Keratinocyte (primary cell): ENCODE measurements around the gene AIFM3. TPM values are rescaled to one million over a fixed set of nuclear protein-coding genes. Genes with fewer than 3 reads are reported as not detected.

Experiments used
- DNase-seq: peaks from one replicate; pipeline ENCODE4 v3.0.0-alpha.2; 2011; ENCODE audit warnings: low read depth, missing footprints, low spot score
- FAIRE-seq: peaks from 2 replicates; lab custom pipeline; 2011; peaks lifted over from hg19 to GRCh38; lab: Jason Lieb, UNC
- H2AFZ ChIP-seq: 2 replicates; pipeline ENCODE4 v1.6.0; 2012; ENCODE audit warnings: low read length, control low read depth, inconsistent platforms; ENCODE audit not compliant: control insufficient read depth
- H3K27ac ChIP-seq: 2 replicates; pipeline ENCODE4 v1.5.1; 2011; ENCODE audit warnings: low read length; ENCODE audit not compliant: control insufficient read depth, insufficient read depth
- H3K27me3 ChIP-seq: 3 replicates; pipeline ENCODE4 v1.6.0; 2011; ENCODE audit warnings: low read length; ENCODE audit not compliant: control insufficient read depth, insufficient read depth; ENCODE audit errors: extremely low read depth
- H3K36me3 ChIP-seq, 2 experiments: 2 replicates in 1 of 2; 3 replicates in 1 of 2; pipeline ENCODE4 v1.5.1; 2011; ENCODE audit warnings: low read length in 2 of 2, mild to moderate bottlenecking in 1 of 2; ENCODE audit not compliant: control insufficient read depth in 2 of 2, insufficient read depth in 2 of 2; ENCODE audit errors: extremely low read depth in 1 of 2
- H3K4me1 ChIP-seq: 3 replicates; pipeline ENCODE4 v1.5.1; 2011; ENCODE audit warnings: low read length; ENCODE audit not compliant: control insufficient read depth, insufficient read depth; ENCODE audit errors: extremely low read depth
- H3K4me2 ChIP-seq: 3 replicates; pipeline ENCODE4 v1.6.0; 2011; ENCODE audit warnings: low read depth, low read length; ENCODE audit not compliant: control insufficient read depth, insufficient read depth; ENCODE audit errors: extremely low read depth
- H3K4me3 ChIP-seq, 3 experiments: fragments of 200-600 bp in 1 of 3; sonication (generic) in 1 of 3; 2 replicates in 2 of 3; 3 replicates in 1 of 3; pipeline ENCODE4 v1.5.1; 2011 to 2016; ENCODE audit warnings: low read length in 3 of 3, mild to moderate bottlenecking in 3 of 3, control low read depth in 2 of 3, inconsistent platforms in 1 of 3, low read depth in 1 of 3, mixed read lengths in 1 of 3, mixed run types in 1 of 3, moderate library complexity in 1 of 3; ENCODE audit not compliant: control insufficient read depth in 2 of 3, insufficient read depth in 2 of 3; ENCODE audit errors: extremely low read depth in 1 of 3
- H3K79me2 ChIP-seq: 2 replicates; pipeline ENCODE4 v1.6.0; 2012; ENCODE audit warnings: low read length; ENCODE audit not compliant: control insufficient read depth, insufficient read depth
- H3K9ac ChIP-seq: 3 replicates; pipeline ENCODE4 v1.6.0; 2011; ENCODE audit warnings: low read length; ENCODE audit not compliant: control insufficient read depth, insufficient read depth; ENCODE audit errors: extremely low read depth
- H3K9me1 ChIP-seq: 3 replicates; pipeline ENCODE4 v1.6.0; 2011; ENCODE audit warnings: low read length; ENCODE audit not compliant: control insufficient read depth, insufficient read depth; ENCODE audit errors: extremely low read depth
- H3K9me3 ChIP-seq: 2 replicates; pipeline ENCODE4 v1.5.1; 2012; ENCODE audit warnings: low read depth, low read length; ENCODE audit not compliant: control insufficient read depth
- H4K20me1 ChIP-seq: 3 replicates; pipeline ENCODE4 v1.6.0; 2011; ENCODE audit warnings: low read length; ENCODE audit not compliant: control insufficient read depth, insufficient read depth; ENCODE audit errors: extremely low read depth
- EZH2 ChIP-seq: IDR thresholded peaks from one replicate; pipeline ENCODE4 v1.6.1; 2012; ENCODE audit warnings: inconsistent platforms, mild to moderate bottlenecking, low read length, moderate library complexity
- dilution Hi-C: fragments of 300-500 bp; cut with MboI; formaldehyde crosslinking; loops from one replicate; pipeline ENCODE4 v1.7.0; 2020; ENCODE audit warnings: low sequenced_read_pairs; ENCODE audit not compliant: extremely low pct_ligation_motif_present
- polyA plus RNA-seq, 5 experiments: library from polyadenylated mRNA; depleted of rRNA in 3 of 5; stranded (reverse) in 3 of 5; stranded (forward) in 1 of 5; unstranded in 1 of 5; fragments of >200 nt; gene quantifications; 1 replicate in 1 of 5; 2 replicates in 3 of 5; 3 replicates in 1 of 5; pipeline versions ENCODE4 v1.2.1 to v1.2.3, GENCODE V29; 2011 to 2012; ENCODE audit warnings: missing spikeins in 2 of 5, low read depth in 1 of 5, low replicate concordance in 1 of 5
- TF ChIP-seq, protein P1 (sequence below), 3 experiments: IDR thresholded peaks in 1 of 3; conservative IDR thresholded peaks in 1 of 3; optimal IDR thresholded peaks in 1 of 3; 2 replicates in 2 of 3; 3 replicates in 1 of 3; pipeline versions ENCODE3 to v1.5.1; 2011; ENCODE audit warnings: low read length in 3 of 3, mild to moderate bottlenecking in 3 of 3, moderate library complexity in 2 of 3, control low read depth in 1 of 3, inconsistent platforms in 1 of 3; ENCODE audit not compliant: insufficient read depth in 2 of 3; ENCODE audit errors: extremely low read depth in 1 of 3

The AIFM3 gene
- polyA plus RNA-seq, 1 donor (not counting 4 experiments of a cell fraction or from before 2014, with no cell fraction given) = 0.59 TPM

GRCh38 chr22:20990184-20991180, 23.4 kb downstream of the AIFM3 start:
- Histone ChIP-seq H3K27me3 (no peaks in the 10 kb centered on the region), H3K79me2 (peaks cover under 1% of the 10 kb centered on the region), H3K9me1 (no peaks in the 10 kb centered on the region), H3K9me3 (no peaks in the 10 kb centered on the region), H4K20me1 (peaks cover 4% of the 10 kb centered on the region), H3K4me1 (no peaks in the 10 kb centered on the region), H2AFZ (no peak overlapping the region), H3K4me3 (no peak overlapping the region), H3K9ac (no peak overlapping the region), H3K36me3 (peaks cover 27 to 51% of the 10 kb centered on the region in 2 experiments), H3K27ac (no peak overlapping the region), H3K4me2 (no peak overlapping the region)
- FAIRE-seq (no peak), DNase-seq (no peak)
- TF ChIP-seq, protein P1, sequence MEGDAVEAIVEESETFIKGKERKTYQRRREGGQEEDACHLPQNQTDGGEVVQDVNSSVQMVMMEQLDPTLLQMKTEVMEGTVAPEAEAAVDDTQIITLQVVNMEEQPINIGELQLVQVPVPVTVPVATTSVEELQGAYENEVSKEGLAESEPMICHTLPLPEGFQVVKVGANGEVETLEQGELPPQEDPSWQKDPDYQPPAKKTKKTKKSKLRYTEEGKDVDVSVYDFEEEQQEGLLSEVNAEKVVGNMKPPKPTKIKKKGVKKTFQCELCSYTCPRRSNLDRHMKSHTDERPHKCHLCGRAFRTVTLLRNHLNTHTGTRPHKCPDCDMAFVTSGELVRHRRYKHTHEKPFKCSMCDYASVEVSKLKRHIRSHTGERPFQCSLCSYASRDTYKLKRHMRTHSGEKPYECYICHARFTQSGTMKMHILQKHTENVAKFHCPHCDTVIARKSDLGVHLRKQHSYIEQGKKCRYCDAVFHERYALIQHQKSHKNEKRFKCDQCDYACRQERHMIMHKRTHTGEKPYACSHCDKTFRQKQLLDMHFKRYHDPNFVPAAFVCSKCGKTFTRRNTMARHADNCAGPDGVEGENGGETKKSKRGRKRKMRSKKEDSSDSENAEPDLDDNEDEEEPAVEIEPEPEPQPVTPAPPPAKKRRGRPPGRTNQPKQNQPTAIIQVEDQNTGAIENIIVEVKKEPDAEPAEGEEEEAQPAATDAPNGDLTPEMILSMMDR (optimal IDR thresholded peaks at IDR 0.05 in 1 of 3, IDR thresholded peaks at IDR 0.05 in 1 of 3, conservative IDR thresholded peaks at IDR 0.05 in 1 of 3; ENCODE audit: extremely low read depth in 1 of 3, insufficient read depth in 2 of 3, low read length in 3 of 3) = no peak
- TF ChIP-seq EZH2 = no peak
- dilution Hi-C loops = no loop called here

GRCh38 chr22:20991252-20992055, 24.4 kb downstream of the AIFM3 start:
- no peak overlapping the region for H3K4me3 ChIP-seq
- dilution Hi-C loops = no loop called here
- no peak for DNase-seq
- no peaks in the 10 kb centered on the region for H3K9me1 ChIP-seq
- peaks cover 26 to 51% of the 10 kb centered on the region in 2 experiments for H3K36me3 ChIP-seq
- H3K27ac ChIP-seq = no peak overlapping the region
- H3K4me1 ChIP-seq = no peaks in the 10 kb centered on the region
- TF ChIP-seq EZH2 = no peak
- TF ChIP-seq, protein P1 (optimal IDR thresholded peaks at IDR 0.05 in 1 of 3, IDR thresholded peaks at IDR 0.05 in 1 of 3, conservative IDR thresholded peaks at IDR 0.05 in 1 of 3; ENCODE audit: extremely low read depth in 1 of 3, insufficient read depth in 2 of 3, low read length in 3 of 3) = no peak
- no peaks in the 10 kb centered on the region for H3K27me3 ChIP-seq
- H3K4me2 ChIP-seq = no peak overlapping the region
- H2AFZ ChIP-seq = no peak overlapping the region
- no peak overlapping the region for H3K9ac ChIP-seq
- H3K79me2 ChIP-seq = no peaks in the 10 kb centered on the region
- FAIRE-seq = no peak
- H4K20me1 ChIP-seq = no peaks in the 10 kb centered on the region
- H3K9me3 ChIP-seq = no peaks in the 10 kb centered on the region
